Gastrocnemius medialis (tissue), 4 donors: ENCODE data around the gene FAM168A.

Experiments
- CTCF ChIP-seq, 5 experiments: fragments of 450-650 bp in 3 of 5; fragments of 200-600 bp in 2 of 5; sonication (generic) in 2 of 5; IDR thresholded peaks in 4 of 5; conservative IDR thresholded peaks in 1 of 5; 1 replicate in 4 of 5; 2 replicates in 1 of 5; pipeline ENCODE4 v1.5.1; 2016 to 2019; ENCODE audit warnings: antibody characterized with exemption in 5 of 5, mild to moderate bottlenecking in 3 of 5, moderate library complexity in 3 of 5
- POLR2A ChIP-seq, 2 donors: fragments of 450-650 bp; IDR thresholded peaks; one replicate each; pipeline ENCODE4 v1.6.1; 2017; ENCODE audit warnings: antibody characterized with exemption in 2 of 2, mild to moderate bottlenecking in 2 of 2, moderate library complexity in 2 of 2

DNA sequence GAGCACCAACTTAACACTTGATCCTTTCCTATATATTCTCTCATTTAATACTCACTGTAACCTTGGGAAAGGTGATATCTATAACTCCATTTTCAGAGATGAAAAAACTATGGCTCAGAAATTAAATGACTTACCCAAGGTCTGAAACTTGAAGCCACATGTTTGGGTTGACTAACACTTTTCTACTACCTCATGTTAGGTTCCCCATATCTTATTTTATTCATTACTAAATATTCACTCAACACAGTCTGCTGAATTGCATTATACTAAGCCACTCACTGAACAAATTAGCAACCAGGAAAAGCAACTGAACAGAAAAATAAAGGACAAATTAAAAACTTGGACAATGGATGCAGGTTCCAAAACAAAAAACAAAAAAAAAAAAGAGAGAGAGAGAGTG is 59.9 kb downstream of the FAM168A start:
- TF ChIP-seq CTCF (IDR thresholded peaks at IDR 0.05 in 4 of 5, conservative IDR thresholded peaks at IDR 0.05 in 1 of 5) (no peak), POLR2A (IDR thresholded peaks at IDR 0.05) (no peak)
